ENCODE results near the gene IQGAP2.

The IQGAP2 gene

DNA sequence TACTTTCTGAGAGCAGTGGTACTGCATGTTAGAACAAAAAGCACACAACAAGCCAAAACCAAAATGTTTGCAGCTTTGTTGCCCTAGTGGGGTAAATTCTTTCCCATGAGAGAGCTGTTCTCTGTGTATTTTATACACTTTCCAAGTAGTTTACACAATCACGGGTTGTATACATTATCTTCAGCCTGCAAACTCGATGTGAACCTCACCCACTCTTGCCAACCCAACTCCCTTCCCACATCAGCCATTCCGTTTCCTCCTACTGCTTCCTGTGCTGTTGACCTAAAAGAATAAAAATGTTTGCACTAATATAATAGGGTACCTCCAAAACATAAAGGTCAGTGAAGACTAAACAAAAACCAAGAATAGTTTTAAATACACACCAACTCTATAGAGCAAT lies 47.0 kb downstream of the IQGAP2 start:
- no peak for DNase-seq (ENCODE audit: low read depth in 2 of 2)

DNA sequence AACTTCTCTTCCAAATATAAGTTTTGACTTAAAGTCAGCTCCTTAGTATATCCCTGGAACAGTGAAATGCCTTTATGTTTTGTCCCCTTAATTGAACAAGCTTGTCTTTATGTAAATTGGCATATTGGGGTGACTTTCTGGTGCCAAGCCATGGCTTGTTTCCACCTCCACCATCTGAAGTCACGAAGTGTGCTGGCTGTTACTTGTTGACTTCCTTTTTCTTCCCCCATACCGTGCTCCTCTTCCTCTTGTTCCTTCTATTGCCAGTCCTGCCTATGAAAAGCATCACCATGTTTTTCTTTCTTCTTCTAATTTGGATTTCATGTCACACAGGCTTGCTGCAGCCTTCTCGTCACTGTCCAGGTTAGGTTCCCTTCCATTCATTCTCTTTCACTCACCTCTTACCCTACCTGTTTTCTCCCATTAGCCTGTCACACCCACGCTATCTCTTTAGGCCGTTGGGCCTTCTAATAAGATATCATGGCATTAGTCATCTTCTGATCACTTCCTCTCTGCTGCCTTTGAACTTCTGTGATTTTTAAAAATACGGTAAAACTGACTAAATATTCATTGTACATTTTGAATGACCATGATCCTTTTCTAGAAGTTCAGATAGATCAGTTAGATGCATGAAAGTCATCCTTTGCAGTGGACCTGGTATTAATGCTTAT lies 48.1 kb downstream of the IQGAP2 start:
- DNase-seq (ENCODE audit: low read depth in 2 of 2), result no peak

DNA sequence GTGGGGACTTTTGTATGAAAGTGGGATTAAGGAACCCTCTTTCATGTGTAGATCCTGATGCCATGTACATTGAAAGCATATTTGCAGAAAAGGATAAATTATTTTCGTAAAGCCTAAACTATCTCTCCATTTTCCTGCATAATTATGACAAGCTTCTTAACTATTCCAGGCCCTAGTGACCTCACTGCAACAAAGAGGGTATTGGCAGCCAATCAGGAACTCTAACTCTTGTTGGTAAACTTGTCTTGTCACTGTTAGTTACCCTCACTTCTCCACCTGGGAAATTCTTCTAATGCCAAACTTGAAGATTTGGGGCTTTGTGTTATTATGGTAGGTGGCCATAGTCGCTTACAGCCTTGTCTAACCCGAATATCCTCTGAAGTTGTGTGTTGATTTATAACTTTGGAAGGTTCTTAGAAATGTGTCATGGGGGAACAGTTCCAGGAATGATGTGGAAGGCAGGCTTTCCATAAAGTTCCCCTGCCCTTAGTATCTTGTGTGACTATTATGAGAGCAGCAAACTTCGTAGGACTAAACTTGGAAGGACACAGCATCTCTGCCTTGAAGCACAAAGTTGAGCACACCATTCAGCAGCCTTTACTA lies 52.5 kb downstream of the IQGAP2 start:
- DNase-seq (ENCODE audit: low read depth in 2 of 2), result no peak

DNA sequence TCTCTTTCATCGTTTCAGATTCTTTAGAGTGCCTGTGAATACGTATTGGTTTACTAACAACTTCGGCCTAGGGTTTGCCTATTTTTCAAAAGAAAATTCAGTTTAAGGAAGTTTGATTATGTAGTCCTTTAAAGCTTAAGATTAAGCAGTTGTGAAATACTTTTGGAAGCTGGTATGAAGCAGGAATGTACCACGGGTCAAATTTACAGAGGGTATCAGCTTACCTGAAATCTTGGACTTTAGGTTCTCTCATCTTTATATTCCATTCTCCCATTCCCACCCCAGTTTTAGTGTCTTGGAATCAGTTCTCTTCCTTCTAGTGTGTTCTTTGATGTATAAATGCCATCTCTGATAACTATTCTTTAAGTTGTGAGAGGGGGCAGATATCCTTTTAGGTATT lies 53.2 kb downstream of the IQGAP2 start:
- DNase-seq (ENCODE audit: low read depth in 2 of 2), result no peak

DNA sequence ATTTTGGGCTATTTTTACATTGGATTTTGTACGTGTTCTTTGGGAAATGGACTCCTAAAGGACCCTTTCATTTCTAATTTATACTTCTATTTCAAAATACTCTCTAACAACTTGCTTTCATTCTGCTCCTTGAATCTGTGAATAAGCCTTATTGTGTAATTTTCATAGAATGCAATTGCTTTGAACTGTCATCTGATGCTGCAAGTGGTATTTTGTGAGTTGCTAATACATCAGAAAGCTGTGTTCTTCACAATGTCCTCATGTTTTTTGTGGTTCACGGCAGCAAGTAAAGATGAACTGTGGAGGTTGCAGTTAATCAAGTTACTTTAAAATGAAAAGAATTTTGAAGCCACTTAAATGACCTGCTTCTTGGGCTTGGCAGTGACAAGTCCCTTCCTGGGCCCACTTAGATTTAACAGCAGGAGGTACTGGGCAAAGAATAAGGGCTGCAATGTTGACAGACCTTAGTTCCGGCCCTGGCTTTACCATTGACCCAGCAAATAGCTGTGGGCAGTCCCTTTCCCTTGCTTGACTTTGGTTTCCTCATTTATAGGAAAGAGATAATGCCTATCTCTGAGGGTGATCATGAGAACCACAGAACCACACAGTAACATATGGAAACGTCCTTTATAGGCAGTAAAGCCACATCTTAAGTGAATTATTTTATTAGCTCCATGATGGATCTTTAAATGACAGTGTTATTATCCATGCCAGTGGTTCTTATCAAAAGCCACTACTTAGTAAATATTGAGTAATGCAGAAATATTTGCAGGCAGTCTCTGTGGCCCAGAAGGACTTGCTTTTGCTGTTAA lies 54.8 kb downstream of the IQGAP2 start:
- DNase-seq (ENCODE audit: low read depth in 2 of 2), result no peak

DNA sequence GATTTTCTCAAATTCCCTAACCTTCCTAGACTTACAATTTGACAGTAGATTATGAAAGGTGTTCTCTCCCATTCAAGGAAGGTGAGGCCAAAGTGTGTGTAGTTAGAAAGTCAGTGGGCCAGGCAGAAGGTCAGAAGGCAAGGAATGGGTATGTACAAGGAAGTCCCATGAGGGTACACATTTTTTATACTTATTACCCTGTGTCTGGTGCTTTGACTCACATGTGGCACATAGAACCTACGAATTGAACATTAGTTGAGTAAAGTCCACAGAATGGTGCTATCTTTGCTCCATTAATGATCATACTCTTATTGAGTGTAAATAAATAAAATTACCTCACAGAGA lies 55.4 kb downstream of the IQGAP2 start:
- no peak for DNase-seq (ENCODE audit: low read depth in 2 of 2)

DNA sequence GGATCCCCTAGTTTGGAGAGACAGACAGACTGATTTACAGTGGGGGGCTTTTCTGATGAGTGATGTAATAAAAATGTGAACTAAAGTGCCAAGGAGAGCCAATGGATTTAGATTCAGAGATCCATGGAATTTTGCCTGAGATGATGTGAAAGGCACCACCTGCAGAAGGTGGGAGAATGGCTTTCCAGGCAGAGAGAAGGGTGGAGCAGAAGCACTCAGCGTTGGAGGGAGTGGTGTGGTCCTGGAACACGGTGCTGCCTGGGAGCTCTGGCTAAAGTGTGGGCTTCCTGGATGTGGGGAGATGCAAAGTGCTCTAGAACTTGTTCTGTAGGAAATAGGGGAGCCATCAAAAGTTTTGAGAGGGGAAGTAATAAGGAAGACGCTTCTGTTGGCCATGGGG lies 57.0 kb downstream of the IQGAP2 start:
- no peak for DNase-seq (ENCODE audit: low read depth in 2 of 2)

DNA sequence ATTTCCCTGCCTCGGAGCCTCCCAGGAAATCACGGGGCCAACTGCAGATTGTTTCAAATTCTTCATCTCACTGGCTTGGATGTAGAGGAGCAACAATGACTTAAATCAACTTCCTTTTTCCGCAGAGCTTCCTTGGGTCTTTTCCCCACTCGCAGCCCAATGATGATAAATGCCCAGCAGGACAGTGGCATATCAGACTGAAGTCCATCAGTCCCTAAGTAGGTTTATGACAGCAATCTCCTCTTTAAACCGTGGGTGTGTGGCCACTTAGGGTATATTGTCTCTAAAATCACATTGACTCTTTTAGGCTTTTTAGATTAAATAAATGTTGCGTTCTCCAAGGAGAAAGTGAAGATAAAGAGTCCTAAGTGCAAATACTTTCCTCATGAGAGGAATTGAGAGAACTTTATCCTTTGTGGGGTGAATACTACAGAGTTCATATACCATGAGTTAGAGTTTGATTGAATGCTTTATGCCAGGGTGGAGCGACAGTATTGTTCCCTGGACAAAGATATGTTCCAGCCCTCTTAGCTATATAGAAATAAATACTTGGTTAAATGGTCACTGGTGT lies 59.1 kb downstream of the IQGAP2 start:
- no peak for DNase-seq (ENCODE audit: low read depth in 2 of 2)

DNA sequence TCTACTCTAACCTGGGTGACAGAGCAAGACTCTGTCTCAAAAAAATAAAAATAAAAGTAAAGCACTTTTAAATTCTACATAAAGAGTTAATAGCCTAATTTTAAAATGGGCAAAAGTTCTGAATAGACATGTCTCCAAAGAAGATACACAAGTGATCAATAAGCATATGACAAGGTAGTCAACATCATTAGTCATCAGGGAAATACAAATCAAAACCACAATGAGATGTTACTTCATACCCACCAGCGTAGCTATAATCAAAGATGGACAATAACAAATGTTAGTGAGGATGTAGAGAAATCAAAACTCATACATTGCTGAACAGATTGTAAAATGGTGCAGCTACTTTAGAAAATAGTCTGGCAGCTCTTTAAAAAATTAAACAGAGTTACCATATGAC lies 64.1 kb downstream of the IQGAP2 start:
- no peak for DNase-seq (ENCODE audit: low read depth in 2 of 2)

DNA sequence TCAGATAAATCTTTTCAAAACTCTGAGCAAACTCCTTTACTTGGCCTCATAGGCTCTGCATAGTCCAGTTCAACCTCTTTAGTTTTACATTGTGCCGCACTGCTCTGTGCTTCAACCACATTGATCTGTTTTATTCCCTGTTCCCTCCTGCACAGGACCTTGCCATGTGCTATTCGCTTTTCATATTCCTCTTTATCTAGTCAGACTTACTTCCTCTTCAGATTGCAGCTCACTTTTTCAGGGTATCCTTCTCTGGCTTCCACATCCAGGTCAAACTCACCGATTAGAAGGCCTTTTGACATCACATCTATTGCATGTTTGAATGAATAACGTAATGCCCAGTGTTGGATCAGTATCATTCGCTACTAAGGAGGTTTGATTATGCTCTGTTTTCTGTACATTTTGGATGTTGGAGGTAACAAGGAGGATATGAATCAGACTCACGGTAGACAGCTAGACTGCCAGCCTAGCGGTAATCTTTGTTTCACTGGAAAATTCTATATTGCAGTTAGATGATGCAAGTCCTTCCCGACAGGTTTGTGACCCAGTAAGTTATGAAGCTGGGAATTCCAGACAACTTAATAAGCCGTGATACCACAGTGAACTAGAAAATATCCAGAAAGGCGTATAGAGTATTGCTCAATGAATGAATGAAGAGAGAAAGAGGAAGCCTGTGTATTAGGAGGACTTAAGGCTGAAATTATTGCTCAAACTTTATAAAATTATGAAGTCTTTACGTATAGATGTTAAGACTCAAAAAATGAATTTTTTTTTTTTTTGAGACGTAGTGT lies 65.7 kb downstream of the IQGAP2 start:
- DNase-seq (ENCODE audit: low read depth in 2 of 2), result no peak

DNA sequence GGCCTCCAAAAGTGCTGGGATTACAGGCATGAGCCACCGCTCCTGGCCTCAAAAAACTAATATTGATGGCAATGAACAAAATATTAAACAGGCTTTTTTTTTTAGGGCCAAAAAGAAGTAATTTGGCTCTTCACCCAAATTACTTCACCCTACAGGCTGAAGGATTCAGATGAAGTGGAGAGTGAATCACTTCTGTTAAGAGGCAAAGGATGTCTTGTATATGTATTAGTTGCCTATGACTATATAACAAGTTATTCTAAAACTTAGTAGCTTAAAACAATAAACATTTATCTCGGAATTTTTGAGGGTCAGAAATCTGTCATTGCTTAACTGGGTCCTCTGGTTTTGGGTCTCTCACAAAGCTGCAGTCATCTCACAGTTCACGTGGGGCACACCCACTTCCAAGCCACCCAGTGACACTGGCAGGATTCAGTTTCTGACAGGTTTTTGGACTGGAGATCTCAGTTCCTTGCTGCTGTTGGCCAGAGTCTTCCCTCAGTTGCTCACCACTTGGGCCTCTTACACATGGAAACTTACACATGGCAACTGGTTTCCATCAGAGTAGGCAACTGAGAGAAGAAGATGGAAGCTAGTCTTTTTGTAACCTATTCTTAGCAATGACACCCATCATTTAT lies 66.7 kb downstream of the IQGAP2 start:
- DNase-seq (ENCODE audit: low read depth in 2 of 2), result no peak

DNA sequence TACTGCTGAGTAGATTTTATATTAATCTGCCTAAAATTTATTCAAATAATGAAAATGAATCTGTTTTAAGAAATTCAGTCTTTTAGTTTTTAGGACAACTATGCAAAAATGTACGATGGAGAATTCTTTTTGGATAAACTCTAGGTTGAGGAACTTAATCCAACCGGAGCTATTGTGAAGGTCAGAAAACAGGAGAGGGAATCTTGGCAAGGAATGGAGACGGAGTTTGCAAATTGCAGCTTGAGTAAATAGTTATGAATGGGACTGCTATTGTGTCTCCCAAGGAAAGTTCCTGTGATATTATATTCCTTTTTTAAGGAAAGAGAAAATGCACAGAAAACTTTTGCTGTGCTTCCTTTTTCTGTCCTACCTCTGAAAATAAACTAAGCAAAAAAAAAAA lies 67.9 kb downstream of the IQGAP2 start:
- no peak for DNase-seq (ENCODE audit: low read depth in 2 of 2)

DNA sequence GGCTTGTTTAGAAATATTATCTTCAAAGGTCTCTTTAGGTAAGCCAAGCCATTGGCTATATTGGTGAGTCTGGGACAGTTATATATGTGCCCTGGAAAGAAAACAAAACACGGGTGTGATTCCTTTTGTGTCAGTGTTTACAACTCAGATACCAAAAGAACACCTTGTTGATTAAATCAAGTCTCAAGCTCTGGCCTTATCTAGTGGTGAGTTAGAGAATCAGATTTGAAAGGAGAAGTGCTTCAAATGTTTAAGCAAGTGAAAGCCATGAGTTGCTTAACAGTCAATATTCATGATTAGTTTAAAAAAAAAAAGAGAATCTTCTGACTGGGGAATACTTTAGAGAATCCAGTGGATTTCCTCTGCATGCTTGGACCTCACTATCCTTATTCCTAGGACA lies 68.3 kb downstream of the IQGAP2 start:
- DNase-seq (ENCODE audit: low read depth in 2 of 2), result no peak

DNA sequence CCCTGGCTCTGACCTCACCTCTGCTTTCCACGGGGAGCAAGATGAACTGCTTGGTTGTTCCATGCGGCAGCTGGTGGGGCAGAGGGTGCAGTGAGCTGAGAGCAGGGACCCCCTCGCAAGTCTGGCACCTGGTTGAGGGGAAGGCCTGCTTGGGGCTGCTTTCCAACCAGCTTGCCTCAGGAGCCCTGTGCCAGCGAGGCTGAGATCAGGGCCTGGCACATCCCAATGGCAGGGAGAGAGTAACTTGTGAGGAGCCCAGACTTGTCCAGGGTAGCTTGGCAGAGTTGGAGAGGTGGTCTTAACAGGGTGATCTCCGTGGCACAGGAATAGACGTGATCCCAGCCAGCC lies 68.9 kb downstream of the IQGAP2 start:
- DNase-seq (ENCODE audit: low read depth in 2 of 2), result no peak

DNA sequence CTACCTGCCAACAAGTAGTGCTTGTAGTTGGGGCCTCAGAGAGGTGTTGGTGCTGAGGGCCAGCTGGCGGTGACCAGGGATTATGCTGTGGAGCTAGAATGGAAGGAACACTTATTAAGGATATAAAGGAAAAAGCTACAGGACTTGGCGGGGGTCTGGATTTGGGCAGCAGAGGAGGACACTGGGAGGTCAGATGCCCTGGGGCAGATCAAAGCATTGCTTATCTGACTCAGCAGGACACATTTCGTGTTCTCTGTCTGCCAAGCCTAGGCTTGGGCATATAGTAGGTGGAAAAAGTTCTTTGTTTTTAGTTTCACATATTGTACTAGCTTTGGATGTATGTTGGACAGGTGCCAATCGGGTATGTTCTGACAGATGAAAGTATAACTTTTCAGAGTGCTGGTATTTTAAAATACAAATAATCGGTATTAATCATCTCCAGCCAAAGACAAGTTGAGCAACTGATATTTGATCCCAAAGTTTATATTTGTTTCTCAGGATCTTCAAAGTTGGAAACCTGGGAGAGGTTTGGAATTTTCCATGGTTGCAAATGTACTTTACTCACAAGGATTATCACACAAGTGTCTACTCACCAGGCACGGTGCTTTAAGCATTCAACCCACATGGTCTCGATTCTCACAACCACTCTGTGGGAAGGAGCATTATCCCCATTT lies 69.4 kb downstream of the IQGAP2 start:
- no peak for DNase-seq (ENCODE audit: low read depth in 2 of 2)

DNA sequence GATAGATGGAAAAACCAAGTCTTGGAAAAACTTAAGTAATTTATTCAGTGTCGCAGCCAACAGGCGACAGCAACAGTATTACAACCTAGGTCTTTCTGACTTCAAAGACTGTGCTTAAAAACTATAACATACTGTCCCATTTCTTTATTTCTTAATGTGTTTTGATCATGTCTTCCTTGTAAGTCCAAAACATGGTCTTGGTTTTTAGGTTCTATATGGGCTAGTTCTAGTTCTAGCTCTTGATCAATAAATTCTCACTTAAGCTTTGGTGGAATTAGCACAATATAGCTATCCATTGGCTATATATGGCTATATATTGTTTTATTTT lies 69.9 kb downstream of the IQGAP2 start:
- DNase-seq (ENCODE audit: low read depth in 2 of 2), result no peak

DNA sequence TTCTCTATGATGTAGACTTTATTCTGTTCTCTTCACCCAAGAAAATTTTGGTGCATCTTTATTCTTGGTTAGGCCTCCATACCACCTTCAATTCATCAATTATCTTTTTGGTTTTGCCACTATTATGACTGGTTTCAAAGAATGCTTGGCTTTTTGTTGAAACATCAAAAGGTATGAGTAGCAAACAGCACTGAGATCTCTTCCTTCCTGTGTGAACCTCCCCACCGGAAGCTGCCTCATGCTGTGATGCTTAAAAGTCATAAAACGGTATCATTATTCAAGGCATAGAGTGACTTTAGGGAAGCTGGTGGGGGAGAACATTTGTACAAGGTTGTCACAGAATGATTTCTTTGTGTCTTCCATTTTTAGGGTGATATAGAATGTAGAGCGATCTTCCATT lies 70.6 kb downstream of the IQGAP2 start:
- no peak for DNase-seq (ENCODE audit: low read depth in 2 of 2)

DNA sequence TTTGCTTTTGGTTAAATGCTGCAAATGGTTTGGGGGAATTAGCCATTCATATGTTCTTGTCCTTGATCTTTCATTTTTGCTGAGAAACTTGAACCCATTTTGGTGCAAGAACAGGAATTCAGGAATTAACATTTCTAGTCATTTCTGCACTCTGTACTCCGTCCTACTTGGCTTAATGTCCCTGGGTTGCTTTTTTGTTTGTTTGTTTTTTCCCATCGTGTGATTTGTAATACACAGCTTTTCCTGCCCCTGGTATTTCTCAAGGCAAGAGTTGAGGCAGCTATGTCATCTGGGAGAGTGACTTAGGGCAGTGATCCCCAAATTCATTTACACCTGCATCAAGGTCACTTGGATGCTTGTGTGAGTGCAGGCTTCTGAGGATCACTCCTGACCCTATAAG lies 71.3 kb downstream of the IQGAP2 start:
- no peak for DNase-seq (ENCODE audit: low read depth in 2 of 2)

DNA sequence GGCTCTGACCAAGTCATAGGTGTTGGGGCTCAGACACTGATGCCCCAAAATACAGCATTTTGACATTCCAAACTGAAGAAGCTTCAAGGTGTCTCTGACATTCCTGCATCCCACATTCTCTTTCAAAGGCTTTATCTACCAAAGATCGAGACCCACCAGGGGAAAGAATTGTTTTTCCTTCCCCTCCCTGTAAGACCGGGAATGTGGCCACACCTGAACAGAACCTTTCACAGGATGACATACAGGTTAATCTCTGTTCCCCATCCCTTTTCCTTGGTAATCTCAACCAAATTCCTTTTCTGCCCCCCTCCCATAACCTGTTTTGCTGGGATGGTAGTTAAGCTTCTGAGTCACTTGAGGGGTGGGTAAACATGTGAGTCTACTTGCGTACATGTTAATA lies 72.3 kb downstream of the IQGAP2 start:
- no peak for DNase-seq (ENCODE audit: low read depth in 2 of 2)

DNA sequence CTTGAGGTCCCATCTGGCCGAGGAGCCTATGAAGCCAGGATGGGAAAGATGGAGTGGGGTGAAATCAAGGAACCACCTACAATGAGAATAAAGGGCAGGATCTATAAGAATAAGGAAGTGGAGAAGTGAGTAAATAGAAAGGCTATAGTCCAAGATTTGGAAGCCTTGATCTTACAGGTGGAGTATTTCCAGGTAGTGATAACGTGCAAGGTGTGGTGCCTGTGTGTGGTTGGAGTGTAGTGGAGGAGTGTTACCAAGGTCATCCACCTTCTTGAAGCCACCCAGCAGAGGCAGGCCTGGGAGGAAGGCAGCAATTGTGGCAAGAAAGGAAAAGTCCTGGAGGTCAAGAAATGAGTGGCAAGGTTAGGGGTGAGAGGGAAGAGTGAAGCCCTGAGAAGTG lies 72.9 kb downstream of the IQGAP2 start:
- DNase-seq (ENCODE audit: low read depth in 2 of 2), result no peak

DNA sequence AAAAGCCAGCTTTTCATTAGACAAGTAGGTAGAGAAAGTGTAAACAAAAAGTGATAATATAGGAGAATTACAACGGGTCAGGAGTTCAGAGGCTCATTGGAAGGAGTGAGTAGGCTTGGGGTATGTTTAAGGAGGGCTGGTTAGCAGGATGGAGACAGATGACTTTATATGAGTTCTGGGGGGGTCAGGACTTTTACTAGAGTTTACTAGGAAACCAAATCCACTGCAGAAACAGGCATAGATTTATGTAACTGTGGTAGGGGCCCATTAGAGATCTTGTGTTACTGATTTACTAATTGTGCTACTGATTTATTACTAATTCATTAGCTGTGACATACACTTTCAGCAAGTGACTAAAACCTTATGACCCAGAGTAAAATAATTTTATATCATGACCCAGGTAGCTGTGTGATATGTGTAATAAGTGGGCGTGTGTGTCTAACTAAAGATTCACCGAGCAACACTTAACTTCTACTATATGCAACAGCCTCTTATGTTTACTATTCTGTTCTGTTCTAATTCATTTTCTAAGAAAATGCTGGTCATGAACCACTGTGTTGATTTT lies 73.5 kb downstream of the IQGAP2 start:
- no peak for DNase-seq (ENCODE audit: low read depth in 2 of 2)

Data from fibroblast of skin of left biceps (primary cell).